Liver (tissue), 9 donors: ENCODE data around the gene CHN2. TPM values are rescaled to one million over a fixed set of nuclear protein-coding genes. Genes with fewer than 3 reads are reported as not detected.

Source experiments
- DNase-seq: peaks from one replicate; pipeline ENCODE4 v3.0.0-alpha.2; 2017; ENCODE audit warnings: low spot score
- H3K27ac ChIP-seq, 2 donors: one replicate each; pipeline ENCODE4 v1.7.0; 2013; ENCODE audit warnings: inconsistent platforms in 2 of 2, low read length in 2 of 2, control low read depth in 1 of 2, low read depth in 1 of 2, mild to moderate bottlenecking in 1 of 2
- H3K27me3 ChIP-seq, 4 donors: one replicate each; pipeline versions ENCODE4 v1.6.1 to v1.7.0; 2013; ENCODE audit warnings: low read length in 3 of 4, inconsistent platforms in 1 of 4, mild to moderate bottlenecking in 1 of 4, moderate library complexity in 1 of 4; ENCODE audit not compliant: control insufficient read depth in 4 of 4, insufficient read depth in 4 of 4
- H3K36me3 ChIP-seq, 4 donors: one replicate each; pipeline versions ENCODE4 v1.6.1 to v1.7.0; 2013; ENCODE audit warnings: low read length in 3 of 4, mild to moderate bottlenecking in 3 of 4, low read depth in 1 of 4, moderate library complexity in 1 of 4; ENCODE audit not compliant: control insufficient read depth in 4 of 4, insufficient read depth in 3 of 4
- H3K4me1 ChIP-seq, 4 donors: one replicate each; pipeline versions ENCODE4 v1.6.1 to v1.7.0; 2013; ENCODE audit warnings: low read length in 3 of 4, mild to moderate bottlenecking in 3 of 4, moderate library complexity in 1 of 4; ENCODE audit not compliant: control insufficient read depth in 4 of 4, insufficient read depth in 4 of 4
- H3K4me3 ChIP-seq, 3 donors: one replicate each; pipeline versions ENCODE4 v1.6.1 to v1.7.0; 2013; ENCODE audit warnings: low read length in 3 of 3, control low read depth in 1 of 3, low read depth in 1 of 3, mild to moderate bottlenecking in 1 of 3
- H3K9ac ChIP-seq, 2 donors: one replicate each; pipeline ENCODE4 v1.7.0; 2013; ENCODE audit warnings: low read length in 2 of 2, mild to moderate bottlenecking in 2 of 2, moderate library complexity in 2 of 2, control low read depth in 1 of 2, low read depth in 1 of 2
- H3K9me3 ChIP-seq, 4 donors: one replicate each; pipeline versions ENCODE4 v1.6.1 to v1.7.0; 2013; ENCODE audit warnings: low read length in 3 of 4; ENCODE audit not compliant: control insufficient read depth in 4 of 4
- EGR1 ChIP-seq, 2 donors: IDR thresholded peaks; 2 replicates each; pipeline ENCODE4 v1.6.1; 2016 to 2018; ENCODE audit warnings: antibody characterized with exemption in 2 of 2, low read depth in 2 of 2
- FOXA1 ChIP-seq: IDR thresholded peaks from 2 replicates; pipeline ENCODE4 v1.6.1; 2016; ENCODE audit warnings: antibody characterized with exemption
- FOXA2 ChIP-seq: IDR thresholded peaks from 2 replicates; pipeline ENCODE4 v1.6.1; 2016; ENCODE audit warnings: antibody characterized with exemption
- GABPA ChIP-seq, 2 donors: IDR thresholded peaks in 1 of 2; conservative IDR thresholded peaks in 1 of 2; 2 replicates each; pipeline ENCODE4 v1.6.1; 2016; ENCODE audit warnings: antibody characterized with exemption in 2 of 2, mild to moderate bottlenecking in 1 of 2, moderate library complexity in 1 of 2
- HNF4A ChIP-seq, 2 donors: conservative IDR thresholded peaks; 2 replicates each; pipeline ENCODE4 v1.6.1; 2016; ENCODE audit warnings: antibody characterized with exemption in 2 of 2, mild to moderate bottlenecking in 2 of 2
- HNF4G ChIP-seq: IDR thresholded peaks from 2 replicates; pipeline ENCODE4 v1.6.1; 2016; ENCODE audit warnings: antibody characterized with exemption
- JUND ChIP-seq, 2 donors: IDR thresholded peaks; 2 replicates each; pipeline ENCODE4 v1.6.1; 2016; ENCODE audit warnings: antibody characterized with exemption in 2 of 2
- NR2F2 ChIP-seq: IDR thresholded peaks from 2 replicates; pipeline ENCODE4 v1.6.1; 2016; ENCODE audit warnings: antibody characterized with exemption
- RAD21 ChIP-seq, 2 donors: IDR thresholded peaks; 2 replicates each; pipeline ENCODE4 v1.6.1; 2016; ENCODE audit warnings: antibody characterized with exemption in 2 of 2, mild to moderate bottlenecking in 2 of 2
- RXRA ChIP-seq, 2 donors: IDR thresholded peaks; 2 replicates each; pipeline ENCODE4 v1.6.1; 2017 to 2018; ENCODE audit warnings: antibody characterized with exemption in 2 of 2, mild to moderate bottlenecking in 1 of 2
- SP1 ChIP-seq: IDR thresholded peaks from 2 replicates; pipeline ENCODE4 v1.6.1; 2018; ENCODE audit warnings: antibody characterized with exemption, mild to moderate bottlenecking
- TAF1 ChIP-seq: conservative IDR thresholded peaks from 2 replicates; pipeline ENCODE4 v1.6.1; 2016; ENCODE audit warnings: antibody characterized with exemption, mild to moderate bottlenecking
- YY1 ChIP-seq: IDR thresholded peaks from 2 replicates; pipeline ENCODE4 v1.6.1; 2016; ENCODE audit warnings: antibody characterized with exemption, mild to moderate bottlenecking
- WGBS: extraction: QIAGEN DNeasy Blood & Tissue Kit; methylation state at CpG from one replicate; pipeline ENCODE4 v1.1.7; 2013; 5-methylcytosine and 5-hydroxymethylcytosine counted together
- polyA plus RNA-seq, 2 donors: library from polyadenylated mRNA; stranded (reverse) in 1 of 2; unstranded in 1 of 2; fragments of 200-250 nt in 1 of 2; fragments of >200 nt in 1 of 2; fragmentation: Nextera tagmentation in 1 of 2; extraction: Ambion mirVana in 1 of 2; gene quantifications; one replicate each; pipeline versions ENCODE4 v1.2.1 to v1.2.3, GENCODE V29; 2013 to 2015
- total RNA-seq, 2 donors: library from RNA; depleted of rRNA; stranded (reverse); fragments of >200 nt; gene quantifications; one replicate each; pipeline ENCODE4 v1.2.3, GENCODE V29; 2014
- TF ChIP-seq, protein P1 (sequence below): fragments of 150-350 bp; IDR thresholded peaks from 2 replicates; pipeline ENCODE4 v1.5.1; 2017; ENCODE audit warnings: improper control_type of control experiment, low read depth, low read length; ENCODE audit not compliant: missing input control
- TF ChIP-seq, protein P2 (sequence below): IDR thresholded peaks from 2 replicates; pipeline ENCODE4 v1.6.1; 2016; ENCODE audit warnings: antibody characterized with exemption
- TF ChIP-seq, protein P3 (sequence below): IDR thresholded peaks from 2 replicates; pipeline ENCODE4 v1.6.1; 2016; ENCODE audit warnings: antibody characterized with exemption
- TF ChIP-seq, protein P4 (sequence below): IDR thresholded peaks from 2 replicates; pipeline ENCODE4 v1.6.1; 2016; ENCODE audit warnings: antibody characterized with exemption, mild to moderate bottlenecking
- TF ChIP-seq, protein P5 (sequence below): IDR thresholded peaks from 2 replicates; pipeline ENCODE4 v1.6.1; 2016; ENCODE audit warnings: antibody characterized with exemption
- donor health status: healthy.
- donor health status: healthy.
- donor health status: healthy.
- donor health status: healthy.
- donor health status: healthy.

Gene CHN2
- total and polyA plus RNA-seq, 4 donors: 8.3 to 25.4 (median 17.8) TPM

DNA sequence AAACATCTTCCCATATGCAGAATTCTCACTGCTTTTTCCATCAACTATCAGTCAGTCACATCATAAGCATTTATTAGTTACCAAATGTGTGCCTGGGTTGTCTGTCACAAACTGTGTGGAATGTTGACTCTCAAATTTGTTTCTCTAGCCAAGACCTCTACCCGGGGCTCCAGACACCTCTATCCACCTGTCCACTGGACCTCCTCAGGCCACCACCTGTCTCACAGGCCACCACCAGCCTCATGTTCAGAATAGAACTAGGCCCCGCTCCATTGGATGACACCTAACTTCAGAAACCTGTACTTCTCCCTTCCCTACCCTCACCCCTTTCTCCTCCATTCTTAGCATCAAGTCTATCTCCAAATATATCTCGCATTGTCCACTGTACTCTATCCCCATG, 176.9 kb downstream of the CHN2 start:
- 96% methylated on average over 3 of the region's 3 CpGs for WGBS
- no peak overlapping the region for H3K27ac ChIP-seq
- no peaks in the 10 kb centered on the region for H3K9me3 ChIP-seq
- peaks cover 0 to 18% (median 2%) of the 10 kb centered on the region in 4 donors for H3K36me3 ChIP-seq
- H3K4me3 ChIP-seq: no peak overlapping the region
- TF ChIP-seq HNF4G (no peak), JUND (IDR thresholded peaks at IDR 0.05) (no peak), SP1 (no peak), FOXA2 (no peak), RAD21 (IDR thresholded peaks at IDR 0.05) (no peak), TAF1 (no peak), EGR1 (IDR thresholded peaks at IDR 0.05; ENCODE audit: low read depth in 2 of 2) (no peak), YY1 (no peak), HNF4A (conservative IDR thresholded peaks at IDR 0.05) (no peak), NR2F2 (no peak), RXRA (IDR thresholded peaks at IDR 0.05) (no peak), GABPA (IDR thresholded peaks at IDR 0.05 in 1 of 2, conservative IDR thresholded peaks at IDR 0.05 in 1 of 2) (no peak), FOXA1 (no peak)
- TF ChIP-seq, protein P1, sequence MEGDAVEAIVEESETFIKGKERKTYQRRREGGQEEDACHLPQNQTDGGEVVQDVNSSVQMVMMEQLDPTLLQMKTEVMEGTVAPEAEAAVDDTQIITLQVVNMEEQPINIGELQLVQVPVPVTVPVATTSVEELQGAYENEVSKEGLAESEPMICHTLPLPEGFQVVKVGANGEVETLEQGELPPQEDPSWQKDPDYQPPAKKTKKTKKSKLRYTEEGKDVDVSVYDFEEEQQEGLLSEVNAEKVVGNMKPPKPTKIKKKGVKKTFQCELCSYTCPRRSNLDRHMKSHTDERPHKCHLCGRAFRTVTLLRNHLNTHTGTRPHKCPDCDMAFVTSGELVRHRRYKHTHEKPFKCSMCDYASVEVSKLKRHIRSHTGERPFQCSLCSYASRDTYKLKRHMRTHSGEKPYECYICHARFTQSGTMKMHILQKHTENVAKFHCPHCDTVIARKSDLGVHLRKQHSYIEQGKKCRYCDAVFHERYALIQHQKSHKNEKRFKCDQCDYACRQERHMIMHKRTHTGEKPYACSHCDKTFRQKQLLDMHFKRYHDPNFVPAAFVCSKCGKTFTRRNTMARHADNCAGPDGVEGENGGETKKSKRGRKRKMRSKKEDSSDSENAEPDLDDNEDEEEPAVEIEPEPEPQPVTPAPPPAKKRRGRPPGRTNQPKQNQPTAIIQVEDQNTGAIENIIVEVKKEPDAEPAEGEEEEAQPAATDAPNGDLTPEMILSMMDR: no peak
- TF ChIP-seq, protein P2, sequence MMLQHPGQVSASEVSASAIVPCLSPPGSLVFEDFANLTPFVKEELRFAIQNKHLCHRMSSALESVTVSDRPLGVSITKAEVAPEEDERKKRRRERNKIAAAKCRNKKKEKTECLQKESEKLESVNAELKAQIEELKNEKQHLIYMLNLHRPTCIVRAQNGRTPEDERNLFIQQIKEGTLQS: no peak
- TF ChIP-seq, protein P3, sequence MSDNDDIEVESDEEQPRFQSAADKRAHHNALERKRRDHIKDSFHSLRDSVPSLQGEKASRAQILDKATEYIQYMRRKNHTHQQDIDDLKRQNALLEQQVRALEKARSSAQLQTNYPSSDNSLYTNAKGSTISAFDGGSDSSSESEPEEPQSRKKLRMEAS: no peak
- TF ChIP-seq, protein P4, sequence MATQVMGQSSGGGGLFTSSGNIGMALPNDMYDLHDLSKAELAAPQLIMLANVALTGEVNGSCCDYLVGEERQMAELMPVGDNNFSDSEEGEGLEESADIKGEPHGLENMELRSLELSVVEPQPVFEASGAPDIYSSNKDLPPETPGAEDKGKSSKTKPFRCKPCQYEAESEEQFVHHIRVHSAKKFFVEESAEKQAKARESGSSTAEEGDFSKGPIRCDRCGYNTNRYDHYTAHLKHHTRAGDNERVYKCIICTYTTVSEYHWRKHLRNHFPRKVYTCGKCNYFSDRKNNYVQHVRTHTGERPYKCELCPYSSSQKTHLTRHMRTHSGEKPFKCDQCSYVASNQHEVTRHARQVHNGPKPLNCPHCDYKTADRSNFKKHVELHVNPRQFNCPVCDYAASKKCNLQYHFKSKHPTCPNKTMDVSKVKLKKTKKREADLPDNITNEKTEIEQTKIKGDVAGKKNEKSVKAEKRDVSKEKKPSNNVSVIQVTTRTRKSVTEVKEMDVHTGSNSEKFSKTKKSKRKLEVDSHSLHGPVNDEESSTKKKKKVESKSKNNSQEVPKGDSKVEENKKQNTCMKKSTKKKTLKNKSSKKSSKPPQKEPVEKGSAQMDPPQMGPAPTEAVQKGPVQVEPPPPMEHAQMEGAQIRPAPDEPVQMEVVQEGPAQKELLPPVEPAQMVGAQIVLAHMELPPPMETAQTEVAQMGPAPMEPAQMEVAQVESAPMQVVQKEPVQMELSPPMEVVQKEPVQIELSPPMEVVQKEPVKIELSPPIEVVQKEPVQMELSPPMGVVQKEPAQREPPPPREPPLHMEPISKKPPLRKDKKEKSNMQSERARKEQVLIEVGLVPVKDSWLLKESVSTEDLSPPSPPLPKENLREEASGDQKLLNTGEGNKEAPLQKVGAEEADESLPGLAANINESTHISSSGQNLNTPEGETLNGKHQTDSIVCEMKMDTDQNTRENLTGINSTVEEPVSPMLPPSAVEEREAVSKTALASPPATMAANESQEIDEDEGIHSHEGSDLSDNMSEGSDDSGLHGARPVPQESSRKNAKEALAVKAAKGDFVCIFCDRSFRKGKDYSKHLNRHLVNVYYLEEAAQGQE: no peak
- TF ChIP-seq, protein P5, sequence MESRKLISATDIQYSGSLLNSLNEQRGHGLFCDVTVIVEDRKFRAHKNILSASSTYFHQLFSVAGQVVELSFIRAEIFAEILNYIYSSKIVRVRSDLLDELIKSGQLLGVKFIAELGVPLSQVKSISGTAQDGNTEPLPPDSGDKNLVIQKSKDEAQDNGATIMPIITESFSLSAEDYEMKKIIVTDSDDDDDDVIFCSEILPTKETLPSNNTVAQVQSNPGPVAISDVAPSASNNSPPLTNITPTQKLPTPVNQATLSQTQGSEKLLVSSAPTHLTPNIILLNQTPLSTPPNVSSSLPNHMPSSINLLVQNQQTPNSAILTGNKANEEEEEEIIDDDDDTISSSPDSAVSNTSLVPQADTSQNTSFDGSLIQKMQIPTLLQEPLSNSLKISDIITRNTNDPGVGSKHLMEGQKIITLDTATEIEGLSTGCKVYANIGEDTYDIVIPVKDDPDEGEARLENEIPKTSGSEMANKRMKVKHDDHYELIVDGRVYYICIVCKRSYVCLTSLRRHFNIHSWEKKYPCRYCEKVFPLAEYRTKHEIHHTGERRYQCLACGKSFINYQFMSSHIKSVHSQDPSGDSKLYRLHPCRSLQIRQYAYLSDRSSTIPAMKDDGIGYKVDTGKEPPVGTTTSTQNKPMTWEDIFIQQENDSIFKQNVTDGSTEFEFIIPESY: no peak
- H3K27me3 ChIP-seq: no peaks in the 10 kb centered on the region
- peaks cover 0 to 11% (median 8%) of the 10 kb centered on the region in 4 donors for H3K4me1 ChIP-seq
- DNase-seq: no peak
- H3K9ac ChIP-seq: no peak overlapping the region
